Body of pancreas (tissue), 4 donors: ENCODE results near the gene FSTL1.

Experiments
- POLR2A ChIP-seq, 3 donors: fragments of 450-650 bp; IDR thresholded peaks; one replicate each; pipeline ENCODE4 v1.6.1; 2016; ENCODE audit warnings: antibody characterized with exemption in 3 of 3, mild to moderate bottlenecking in 2 of 3
- TF ChIP-seq, protein P1 (sequence below), 7 experiments: fragments of 450-650 bp in 4 of 7; fragments of 200-600 bp in 3 of 7; sonication (generic) in 3 of 7; IDR thresholded peaks; one replicate each; pipeline ENCODE4 v1.5.1; 2016 to 2019; ENCODE audit warnings: antibody characterized with exemption in 7 of 7

GRCh38 chr3:120424976-120425570 is 25.7 kb downstream of the FSTL1 start:
- TF ChIP-seq, protein P1, sequence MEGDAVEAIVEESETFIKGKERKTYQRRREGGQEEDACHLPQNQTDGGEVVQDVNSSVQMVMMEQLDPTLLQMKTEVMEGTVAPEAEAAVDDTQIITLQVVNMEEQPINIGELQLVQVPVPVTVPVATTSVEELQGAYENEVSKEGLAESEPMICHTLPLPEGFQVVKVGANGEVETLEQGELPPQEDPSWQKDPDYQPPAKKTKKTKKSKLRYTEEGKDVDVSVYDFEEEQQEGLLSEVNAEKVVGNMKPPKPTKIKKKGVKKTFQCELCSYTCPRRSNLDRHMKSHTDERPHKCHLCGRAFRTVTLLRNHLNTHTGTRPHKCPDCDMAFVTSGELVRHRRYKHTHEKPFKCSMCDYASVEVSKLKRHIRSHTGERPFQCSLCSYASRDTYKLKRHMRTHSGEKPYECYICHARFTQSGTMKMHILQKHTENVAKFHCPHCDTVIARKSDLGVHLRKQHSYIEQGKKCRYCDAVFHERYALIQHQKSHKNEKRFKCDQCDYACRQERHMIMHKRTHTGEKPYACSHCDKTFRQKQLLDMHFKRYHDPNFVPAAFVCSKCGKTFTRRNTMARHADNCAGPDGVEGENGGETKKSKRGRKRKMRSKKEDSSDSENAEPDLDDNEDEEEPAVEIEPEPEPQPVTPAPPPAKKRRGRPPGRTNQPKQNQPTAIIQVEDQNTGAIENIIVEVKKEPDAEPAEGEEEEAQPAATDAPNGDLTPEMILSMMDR (IDR thresholded peaks at IDR 0.05): no peak
- no peak for TF ChIP-seq POLR2A (IDR thresholded peaks at IDR 0.05)
